GM21737 (cell line): Measurements from ENCODE around the gene YBX2.
A peak's percentile ranks its signal among the peaks of the same experiment; 100 is the strongest.

Experiments used
- ATAC-seq: cut with Tn5 transposase; IDR thresholded peaks from one replicate; pipeline ENCODE4 v1.9.1; 2021; ENCODE audit warnings: mild to moderate bottlenecking, moderate library complexity; ENCODE audit not compliant: unreplicated experiment

The YBX2 gene

DNA sequence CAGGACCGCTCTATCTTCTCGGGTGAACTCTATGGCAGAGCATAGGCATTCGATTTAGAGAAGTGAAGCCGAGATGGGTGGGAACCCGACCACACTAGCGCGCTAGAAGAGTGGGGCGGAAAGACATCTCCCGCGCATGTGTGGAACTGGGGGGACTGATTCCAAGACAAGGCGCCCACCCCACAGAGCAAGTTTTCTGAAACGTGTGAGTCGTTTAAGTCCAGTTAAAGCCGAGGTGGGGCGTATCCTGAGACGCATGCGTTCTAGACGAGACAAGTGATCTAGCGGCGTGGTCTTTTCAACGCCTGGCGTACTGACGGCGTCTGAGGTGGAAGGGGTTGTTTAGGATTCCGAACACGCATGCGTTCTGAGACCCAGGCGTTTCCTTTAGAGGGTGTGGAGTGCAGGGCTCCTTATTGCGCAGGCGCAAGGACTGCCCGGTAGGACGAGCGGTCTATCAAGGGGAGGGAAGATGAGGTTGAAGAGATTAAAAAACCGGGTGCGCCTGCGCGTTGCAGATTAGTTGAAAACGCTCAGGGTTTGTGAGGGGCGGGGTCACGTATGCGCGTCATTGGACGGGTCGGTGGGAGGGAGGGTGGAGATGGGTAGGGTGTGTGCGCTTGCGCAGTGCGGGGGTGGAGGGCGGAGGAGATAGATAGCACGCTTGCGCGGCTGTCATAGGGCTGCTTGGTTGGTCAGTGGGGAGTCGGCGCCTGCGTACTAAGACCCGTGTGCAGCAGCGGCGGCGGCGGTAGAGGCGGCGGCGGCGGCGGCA lies 12.7 kb upstream of the YBX2 start, which contains the start of gene EIF5A:
Gene EIF5A, plus strand, starts transcription at position 718 of the 775 bp plus-strand sequence. CDS start 2,008 bp downstream, outside the sequence.
- ATAC-seq, result peak; percentile 67

DNA sequence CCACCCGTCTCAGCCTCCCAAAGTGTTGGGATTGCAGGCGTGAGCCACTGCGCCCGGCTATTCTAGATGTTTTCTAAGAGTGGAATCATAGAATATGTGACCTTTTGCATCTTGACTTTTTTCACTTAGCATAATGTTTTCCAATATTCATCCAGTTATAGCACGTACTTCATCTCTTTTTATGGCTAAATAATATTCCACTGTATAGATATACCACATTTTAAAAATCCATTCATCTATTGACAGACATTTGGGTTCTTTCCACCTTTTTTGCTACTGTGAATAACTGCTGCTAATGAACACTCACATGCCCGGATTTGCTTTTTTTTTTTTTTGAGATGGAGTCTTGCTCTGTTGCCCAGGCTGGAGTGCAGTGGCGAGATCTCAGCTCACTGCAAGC lies 9.7 kb upstream of the YBX2 start:
- no peak for ATAC-seq

DNA sequence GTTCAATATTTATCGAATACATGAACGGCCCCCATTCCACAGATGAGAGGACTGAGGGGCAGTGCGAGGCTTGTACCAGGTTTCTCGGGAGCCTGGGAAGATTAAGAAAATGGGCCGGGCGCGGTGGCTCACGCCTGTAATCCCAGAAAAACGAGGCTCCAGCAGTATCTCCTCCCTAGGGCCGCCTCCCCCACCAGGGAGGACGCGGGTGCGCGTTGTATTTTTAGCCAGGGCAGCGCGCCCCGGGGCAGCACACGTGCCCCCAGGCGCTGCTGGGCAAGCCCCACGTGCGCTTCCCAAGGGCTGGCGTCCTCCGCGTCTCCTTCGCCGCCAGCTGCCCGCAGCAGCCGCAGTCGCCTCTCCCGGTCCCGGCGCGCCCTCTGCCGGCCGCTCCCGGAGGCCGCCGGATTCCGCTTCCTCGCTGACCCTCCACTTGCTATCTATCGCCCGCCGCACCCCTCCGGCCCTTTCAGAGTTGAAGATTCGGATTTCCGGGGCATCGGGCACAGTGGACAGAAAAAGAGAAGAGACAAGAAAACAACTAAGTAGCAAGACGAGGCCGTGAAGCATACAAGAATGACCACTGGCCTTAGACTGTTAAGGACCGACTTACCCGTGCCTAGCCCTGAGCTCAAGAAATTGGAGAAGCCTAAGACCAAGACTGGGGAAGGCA lies 1.9 kb upstream of the YBX2 start:
- no peak for ATAC-seq

DNA sequence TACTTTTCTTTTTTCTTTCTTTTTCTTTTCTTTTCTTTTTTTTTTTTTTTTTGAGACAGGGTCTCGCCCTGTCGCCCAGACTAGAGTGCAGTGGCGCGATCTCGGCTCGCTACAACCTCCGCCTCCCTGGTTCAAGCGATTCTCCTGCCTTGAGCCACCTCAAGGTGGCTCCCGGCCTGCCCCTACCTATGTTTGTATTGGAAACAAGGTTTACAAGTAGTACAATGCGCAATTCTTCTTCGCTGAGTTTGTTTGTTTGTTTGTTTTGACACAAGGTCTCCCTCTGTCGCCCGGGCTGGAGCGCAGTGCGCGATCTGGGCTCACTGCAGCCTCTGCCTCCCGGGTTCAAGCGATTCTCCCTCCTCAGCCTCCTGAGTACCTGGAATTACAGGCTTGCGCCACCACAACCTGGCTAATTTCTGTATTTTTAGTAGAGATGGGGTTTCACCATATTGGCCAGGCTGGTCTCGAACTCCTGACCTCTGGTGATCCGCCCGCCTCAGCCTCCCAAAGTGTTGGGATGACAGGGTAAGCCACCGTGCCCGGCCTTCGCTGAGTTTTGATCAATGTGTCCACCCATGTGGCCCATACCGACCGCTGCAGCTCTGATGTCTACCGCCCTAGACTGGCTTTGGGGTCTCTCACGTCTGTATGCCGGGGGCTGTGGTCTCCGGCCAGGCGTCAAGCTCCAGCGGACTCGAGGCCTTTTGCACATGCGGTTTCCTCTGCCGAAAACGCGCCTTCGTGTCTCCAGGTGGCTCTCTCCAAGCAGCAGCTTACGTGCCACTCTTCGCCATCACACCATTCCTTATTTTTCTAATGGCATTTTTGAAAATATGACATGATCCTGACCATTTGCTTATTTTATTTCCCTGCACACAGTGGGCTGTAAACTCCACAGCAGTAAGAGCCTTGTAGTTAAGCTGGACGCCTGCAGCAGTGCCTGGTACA lies 1.1 kb upstream of the YBX2 start:
- ATAC-seq, result no peak

DNA sequence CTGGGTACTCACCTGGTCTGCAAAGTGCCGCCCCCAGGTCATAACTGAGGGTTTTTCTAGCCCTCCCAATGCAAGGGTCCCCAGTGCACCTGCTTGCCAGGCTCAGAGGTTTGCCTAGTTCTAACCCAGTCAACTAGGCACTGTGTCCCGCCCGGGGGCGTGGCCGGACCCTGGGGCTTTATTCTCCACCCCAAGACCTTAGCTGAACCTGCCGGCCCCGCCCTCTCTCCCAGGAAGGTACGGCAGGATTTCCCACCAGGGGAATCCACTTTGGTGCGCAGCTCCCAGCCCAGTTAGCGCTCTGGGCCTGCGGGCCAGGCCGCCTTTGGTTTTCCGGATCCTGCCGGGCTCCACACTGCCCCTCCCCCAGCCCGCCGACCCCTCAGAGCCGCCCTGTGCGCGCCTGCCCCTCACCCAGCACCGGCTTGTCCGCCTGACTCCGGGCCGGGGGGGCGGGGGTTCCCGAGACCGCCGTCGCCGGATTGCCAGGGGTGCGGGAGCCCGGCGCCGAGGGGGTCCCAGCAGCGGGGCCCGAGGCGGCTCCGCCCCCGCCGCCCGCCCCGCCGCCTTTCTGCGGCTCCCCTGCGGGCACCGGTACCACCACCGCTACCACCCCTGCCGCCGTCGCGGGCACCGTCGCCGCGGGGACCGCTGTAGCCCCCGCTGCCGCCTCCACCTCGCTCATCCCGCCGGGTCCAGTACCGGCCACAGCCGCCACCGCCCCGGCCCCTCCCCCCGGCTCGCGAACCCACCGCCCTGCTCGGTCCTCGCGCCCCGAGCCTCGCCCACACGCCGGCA lies 424 bp downstream of the YBX2 start:
- ATAC-seq, result no peak

DNA sequence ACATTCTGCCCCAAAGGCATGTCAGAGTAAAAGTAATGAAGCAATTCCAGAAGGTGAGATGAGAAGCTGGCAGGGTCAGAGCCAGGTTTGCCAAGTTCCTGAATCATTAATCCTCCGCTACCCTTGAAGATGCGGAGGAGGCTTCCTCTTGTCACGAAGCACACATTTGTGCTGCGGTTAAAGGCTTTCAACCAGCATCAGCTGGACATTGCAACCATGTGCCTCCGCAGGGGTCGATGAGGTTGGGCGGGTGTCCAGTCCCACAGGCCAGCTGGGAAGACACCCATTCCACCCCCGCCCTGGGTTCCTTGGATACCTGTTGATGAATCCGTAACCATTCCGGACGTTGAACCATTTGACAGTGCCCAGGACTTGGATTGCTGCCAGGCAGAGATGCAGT lies 1.3 kb downstream of the YBX2 start:
- ATAC-seq, result no peak

DNA sequence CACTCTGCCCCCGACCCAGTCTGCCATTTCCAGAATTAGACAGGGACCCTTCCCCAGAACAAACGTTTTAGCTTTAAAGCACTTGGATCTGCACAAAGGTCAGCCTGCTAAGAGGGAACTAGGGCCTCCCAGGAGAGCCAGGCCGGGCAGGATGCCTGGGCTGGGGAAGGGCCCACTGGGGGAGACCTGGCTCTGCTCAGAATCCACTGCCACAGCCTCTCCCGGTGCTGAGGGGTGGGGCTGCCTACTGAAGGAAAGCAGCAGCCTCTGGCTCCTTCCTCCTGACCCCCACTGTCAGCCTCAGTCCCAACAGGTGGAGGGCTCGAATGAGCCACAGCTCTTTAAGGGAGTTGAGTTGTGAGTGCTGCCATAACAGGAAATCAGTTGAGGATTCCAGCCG lies 1.7 kb downstream of the YBX2 start:
- ATAC-seq, result no peak

DNA sequence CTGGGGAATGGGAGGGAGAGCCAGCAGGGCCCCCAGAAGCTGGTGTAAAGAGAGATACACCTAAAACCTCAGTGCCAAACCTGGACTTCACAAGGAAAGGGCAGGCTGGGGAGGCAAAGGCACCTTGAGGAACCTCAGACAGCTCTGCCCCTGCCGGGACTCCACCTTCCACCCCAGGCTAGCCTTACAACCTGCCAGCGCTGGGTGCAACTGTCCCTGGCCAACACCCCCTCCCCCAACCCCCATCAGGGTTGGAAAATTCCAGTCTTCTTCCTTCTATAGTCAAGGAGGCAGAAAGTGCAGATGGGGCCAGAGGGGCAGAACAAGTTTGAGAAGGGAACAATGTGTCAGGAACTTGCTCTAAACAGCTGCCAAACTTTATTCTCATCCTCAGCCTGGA lies 2.2 kb downstream of the YBX2 start:
- ATAC-seq, result no peak

DNA sequence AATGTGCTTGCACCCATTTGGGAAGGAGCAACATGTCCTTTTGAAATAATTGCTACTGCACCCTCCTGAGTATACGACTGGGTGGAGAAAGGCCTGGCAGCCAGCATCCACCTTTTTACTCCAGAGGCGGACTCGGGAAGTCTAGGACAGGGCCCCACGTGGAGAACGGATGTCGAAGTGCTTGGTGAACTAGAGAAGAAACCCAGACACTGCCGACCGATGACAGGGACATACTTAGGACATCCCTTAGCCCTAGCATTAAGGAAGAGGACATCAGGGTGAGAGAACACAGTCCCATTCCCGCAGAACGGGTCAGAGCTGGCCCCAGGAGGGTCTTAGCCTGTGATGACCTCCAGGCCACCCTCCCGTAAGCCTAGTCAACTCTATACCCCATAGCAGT lies 3.8 kb downstream of the YBX2 start:
- no peak for ATAC-seq

DNA sequence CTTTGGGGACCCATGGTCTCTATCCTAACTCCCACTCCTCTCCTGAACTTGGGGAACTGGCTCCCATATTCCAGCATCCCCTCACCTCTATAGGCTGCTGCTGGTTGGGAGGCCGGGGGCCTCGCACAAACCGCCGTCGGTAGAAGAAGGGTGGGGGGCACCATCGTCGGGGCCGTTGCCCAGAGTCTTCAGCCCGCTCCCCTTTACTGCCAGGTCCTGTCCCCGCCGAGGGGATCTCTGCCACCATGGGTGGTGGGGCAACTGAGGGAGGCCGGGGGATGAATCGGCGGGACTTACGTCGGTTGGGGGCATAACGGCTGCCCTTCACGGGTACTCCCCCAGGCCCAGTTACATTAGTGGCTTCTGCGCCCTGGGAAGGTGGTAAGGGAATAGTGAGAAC lies 4.3 kb downstream of the YBX2 start:
- ATAC-seq, result no peak

DNA sequence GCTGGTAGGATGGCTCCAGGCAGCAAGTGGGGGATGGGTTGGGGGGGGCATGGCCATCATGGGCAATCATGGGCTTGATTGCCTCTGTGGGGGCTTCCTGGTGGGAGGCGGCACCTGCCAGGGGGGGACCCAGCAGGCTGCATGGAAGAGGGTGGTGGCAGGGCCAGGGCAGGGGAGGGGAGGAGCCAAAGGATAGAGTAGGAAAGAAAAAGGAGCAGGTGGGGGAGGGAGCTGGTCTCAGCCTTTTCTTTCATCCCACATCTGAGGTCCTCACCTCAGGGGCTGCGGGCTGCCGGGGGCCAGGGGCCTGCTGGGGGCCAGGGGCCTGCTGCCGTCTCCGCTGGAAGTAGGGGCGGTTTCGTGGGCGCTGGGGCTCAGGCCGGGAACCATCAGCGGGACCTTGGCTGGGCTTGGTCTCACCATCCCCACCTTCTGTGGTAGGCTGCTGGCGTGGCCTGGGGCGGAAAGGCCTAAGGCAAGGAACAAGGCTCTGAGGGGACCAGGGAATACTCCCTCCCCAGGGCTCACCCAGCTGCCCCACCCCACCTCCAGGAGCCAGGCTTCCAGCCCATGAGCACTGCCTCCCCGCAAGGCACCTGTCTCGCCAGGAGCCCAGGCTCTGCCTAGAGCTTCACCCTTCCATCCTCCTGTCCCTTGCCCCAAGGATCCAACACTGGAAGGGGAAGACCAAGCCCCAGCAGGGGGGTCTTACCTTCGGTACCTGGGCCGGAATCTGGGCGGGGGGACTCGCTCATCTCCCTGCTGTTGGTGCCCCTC lies 5.0 kb downstream of the YBX2 start:
- ATAC-seq, result no peak

DNA sequence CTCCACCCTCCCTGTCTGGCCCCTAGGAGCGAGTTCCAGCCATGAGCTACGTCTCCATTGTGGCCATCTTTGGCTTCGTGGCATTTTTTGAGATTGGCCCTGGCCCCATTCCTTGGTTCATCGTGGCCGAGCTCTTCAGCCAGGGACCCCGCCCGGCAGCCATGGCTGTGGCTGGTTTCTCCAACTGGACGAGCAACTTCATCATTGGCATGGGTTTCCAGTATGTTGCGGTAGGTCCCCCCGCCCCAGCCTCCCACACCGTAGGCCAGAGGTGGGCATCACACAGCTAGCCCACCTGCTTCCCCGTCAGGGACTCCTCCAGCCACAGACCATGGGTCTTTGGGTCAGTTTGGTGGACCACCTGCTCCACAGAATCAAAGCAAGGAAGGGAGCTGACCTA lies 8.8 kb downstream of the YBX2 start:
- ATAC-seq, result no peak

DNA sequence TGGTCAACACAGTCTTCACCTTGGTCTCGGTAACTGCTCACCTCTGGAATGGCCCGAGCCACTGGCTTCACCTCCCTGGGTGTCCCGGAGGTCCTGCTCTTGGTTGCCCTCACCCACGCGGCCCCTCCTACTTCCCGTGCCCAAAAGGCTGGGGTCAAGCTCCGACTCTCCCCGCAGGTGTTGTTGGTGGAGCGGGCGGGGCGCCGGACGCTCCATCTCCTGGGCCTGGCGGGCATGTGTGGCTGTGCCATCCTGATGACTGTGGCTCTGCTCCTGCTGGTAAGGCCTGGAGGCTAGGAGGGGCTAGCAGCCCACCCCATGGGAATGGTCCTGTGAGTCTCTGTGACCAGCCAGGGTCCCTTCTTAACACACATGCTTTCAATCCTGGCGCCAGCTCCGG lies 9.5 kb downstream of the YBX2 start:
- ATAC-seq, result no peak

DNA sequence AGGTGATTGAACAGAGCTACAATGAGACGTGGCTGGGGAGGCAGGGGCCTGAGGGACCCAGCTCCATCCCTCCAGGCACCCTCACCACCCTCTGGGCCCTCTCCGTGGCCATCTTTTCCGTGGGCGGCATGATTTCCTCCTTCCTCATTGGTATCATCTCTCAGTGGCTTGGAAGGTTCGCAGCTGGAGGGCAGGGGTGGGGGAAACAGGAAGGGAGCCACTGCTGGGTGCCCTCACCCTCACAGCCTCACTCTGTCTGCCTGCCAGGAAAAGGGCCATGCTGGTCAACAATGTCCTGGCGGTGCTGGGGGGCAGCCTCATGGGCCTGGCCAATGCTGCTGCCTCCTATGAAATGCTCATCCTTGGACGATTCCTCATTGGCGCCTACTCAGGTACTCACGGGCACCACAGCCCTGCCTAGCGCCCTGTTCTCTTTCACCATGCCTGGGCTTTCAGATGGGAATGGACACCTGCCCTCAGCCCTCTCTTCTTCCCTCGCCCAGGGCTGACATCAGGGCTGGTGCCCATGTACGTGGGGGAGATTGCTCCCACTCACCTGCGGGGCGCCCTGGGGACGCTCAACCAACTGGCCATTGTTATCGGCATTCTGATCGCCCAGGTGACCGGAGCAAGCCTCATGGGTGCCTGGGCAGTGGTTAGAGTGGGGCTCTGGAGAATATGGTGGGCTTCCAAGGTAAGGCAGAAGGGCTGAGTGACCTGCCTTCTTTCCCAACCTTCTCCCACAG lies 10.8 kb downstream of the YBX2 start:
- ATAC-seq, result no peak

DNA sequence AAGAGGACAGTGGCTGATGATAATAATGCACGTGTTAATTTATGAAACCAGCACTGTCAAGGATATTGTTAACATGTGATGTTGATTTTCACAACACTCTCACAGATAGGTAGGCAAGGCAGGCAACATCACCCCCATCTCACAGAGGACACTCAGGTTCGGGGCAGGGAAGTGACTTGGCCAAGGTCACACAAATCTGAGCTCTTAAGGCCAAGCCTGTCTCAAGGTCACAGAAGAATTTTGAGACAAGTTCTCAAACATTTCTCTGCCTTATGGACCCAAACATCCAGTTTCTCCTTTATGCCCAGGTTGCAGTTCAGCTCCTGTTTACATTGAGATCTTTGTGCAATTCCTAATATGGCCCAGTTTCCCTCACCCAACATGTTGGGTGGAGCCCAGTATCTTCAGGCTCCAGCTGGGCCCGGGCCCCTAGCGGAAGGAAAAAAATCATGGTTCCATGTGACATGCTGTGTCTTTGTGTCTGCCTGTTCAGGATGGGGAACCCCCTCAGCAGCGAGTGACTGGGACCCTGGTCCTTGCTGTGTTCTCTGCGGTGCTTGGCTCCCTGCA lies 11.6 kb downstream of the YBX2 start:
- no peak for ATAC-seq

DNA sequence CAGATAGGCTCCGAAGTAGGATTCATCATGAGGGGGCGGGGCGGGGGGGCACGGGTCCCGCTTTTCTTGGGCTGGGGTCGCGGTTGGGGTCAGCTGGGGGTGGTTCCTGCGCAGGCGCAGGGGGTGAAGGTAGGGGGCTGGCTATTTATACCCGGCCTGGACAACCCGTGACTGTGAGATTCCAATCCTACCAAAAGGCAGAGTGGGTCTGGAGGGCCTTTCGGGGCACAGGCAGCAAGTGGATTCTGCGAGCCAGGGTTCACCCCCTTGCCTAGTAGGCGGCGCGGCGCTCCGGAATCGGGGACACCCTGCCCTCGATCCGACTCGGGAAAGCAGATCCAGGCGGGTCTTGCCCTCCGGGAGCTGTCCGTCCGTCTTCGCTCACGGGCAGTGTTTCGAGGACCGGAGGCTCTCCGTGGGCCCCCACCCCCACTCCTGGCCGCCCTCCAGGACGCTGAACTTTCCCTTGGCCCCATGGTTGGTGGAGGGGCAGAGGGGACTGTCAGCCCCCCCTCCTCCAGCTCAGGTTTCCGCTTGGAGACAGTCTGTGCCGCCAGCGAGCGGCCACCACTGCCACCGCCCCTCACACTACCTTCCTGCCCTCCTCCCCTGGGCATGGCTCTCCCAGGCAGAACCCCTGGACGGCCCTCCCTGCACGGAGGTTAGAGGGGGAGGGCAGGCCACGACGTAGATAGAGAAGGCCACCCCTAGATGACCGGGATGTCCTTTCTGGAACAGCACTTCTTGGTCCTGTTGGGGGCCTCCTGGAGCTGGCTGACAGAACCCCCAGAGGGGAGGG lies 12.3 kb downstream of the YBX2 start:
- no peak for ATAC-seq

DNA sequence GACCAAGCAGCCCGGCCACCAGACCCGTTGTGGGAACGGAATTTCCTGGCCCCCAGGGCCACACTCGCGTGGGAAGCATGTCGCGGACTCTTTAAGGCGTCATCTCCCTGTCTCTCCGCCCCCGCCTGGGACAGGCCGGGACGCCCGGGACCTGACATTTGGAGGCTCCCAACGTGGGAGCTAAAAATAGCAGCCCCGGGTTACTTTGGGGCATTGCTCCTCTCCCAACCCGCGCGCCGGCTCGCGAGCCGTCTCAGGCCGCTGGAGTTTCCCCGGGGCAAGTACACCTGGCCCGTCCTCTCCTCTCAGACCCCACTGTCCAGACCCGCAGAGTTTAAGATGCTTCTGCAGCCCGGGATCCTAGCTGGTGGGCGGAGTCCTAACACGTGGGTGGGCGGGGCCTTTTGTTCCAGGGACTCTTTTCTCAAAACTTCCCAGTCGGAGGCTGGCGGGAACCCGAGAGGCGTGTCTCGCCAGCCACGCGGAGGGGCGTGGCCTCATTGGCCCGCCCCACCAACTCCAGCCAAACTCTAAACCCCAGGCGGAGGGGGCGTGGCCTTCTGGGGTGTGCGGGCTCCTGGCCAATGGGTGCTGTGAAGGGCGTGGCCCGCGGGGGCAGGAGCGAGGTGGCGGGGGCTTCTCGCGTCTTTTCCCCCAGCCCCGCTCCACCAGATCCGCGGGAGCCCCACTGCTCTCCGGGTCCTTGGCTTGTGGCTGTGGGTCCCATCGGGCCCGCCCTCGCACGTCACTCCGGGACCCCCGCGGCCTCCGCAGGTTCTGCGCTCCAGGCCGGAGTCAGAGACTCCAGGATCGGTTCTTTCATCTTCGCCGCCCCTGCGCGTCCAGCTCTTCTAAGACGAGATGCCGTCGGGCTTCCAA lies 13.1 kb downstream of the YBX2 start, which contains the start of gene SLC2A4:
Gene SLC2A4, plus strand, starts transcription at position 645 of the 879 bp plus-strand sequence. Its CDS starts 217 bp downstream, at position 862.
- ATAC-seq, result peak; percentile 48
